NB4 (cell line): Measurements from ENCODE around the gene CRTAC1.

ENCODE experiments used
- DNase-seq: peaks from one replicate; pipeline ENCODE4 v3.0.0; 2010; ENCODE audit warnings: low read depth
- H3K4me3 ChIP-seq: one replicate; pipeline ENCODE4 v1.5.1; 2011; ENCODE audit warnings: mild to moderate bottlenecking, low read depth, low read length, moderate library complexity
- CTCF ChIP-seq: IDR thresholded peaks from one replicate; pipeline ENCODE4 v1.5.1; 2012; ENCODE audit warnings: low read depth, low read length
- MAX ChIP-seq: IDR thresholded peaks from 2 replicates; pipeline ENCODE4 v1.6.1; 2011; ENCODE audit warnings: low read depth, low read length
- MYC ChIP-seq: IDR thresholded peaks from 2 replicates; pipeline ENCODE4 v1.6.1; 2011; ENCODE audit warnings: low read depth, low read length
- POLR2A ChIP-seq: IDR thresholded peaks from 2 replicates; pipeline ENCODE4 v1.6.1; 2011; ENCODE audit warnings: mild to moderate bottlenecking; ENCODE audit not compliant: insufficient read length; ENCODE audit errors: extremely low read depth

Gene CRTAC1

GRCh38 chr10:97821308-97822038 lies 208.9 kb downstream of the CRTAC1 start:
- DNase-seq: no peak
- no peak overlapping the region for H3K4me3 ChIP-seq
- TF ChIP-seq POLR2A: no peak
- no peak for TF ChIP-seq MYC
- no peak for TF ChIP-seq CTCF
- no peak for TF ChIP-seq MAX

- no peak for DNase-seq
- H3K4me3 ChIP-seq: no peak overlapping the region
- TF ChIP-seq CTCF: no peak
Measured at GRCh38 chr10:97820096-97820704, 210.2 kb downstream of the CRTAC1 start.

GRCh38 chr10:97818572-97818971 lies 211.8 kb downstream of the CRTAC1 start:
- DNase-seq: no peak
- H3K4me3 ChIP-seq: no peak overlapping the region
- TF ChIP-seq MYC (no peak), CTCF (no peak)

- no peak overlapping the region for H3K4me3 ChIP-seq
- TF ChIP-seq POLR2A: no peak
- no peak for TF ChIP-seq CTCF
- TF ChIP-seq MYC: no peak
- no peak for TF ChIP-seq MAX
- no peak for DNase-seq
Measured at GRCh38 chr10:97816609-97817008, 213.8 kb downstream of the CRTAC1 start.
